OCI-LY7 (cell line): ENCODE data around the gene PARD3.

Source experiments
- CTCF ChIP-seq: fragments of 200-600 bp; sonication (generic); conservative IDR thresholded peaks from 2 replicates; pipeline ENCODE4 v1.5.1; 2014; ENCODE audit warnings: mild to moderate bottlenecking, antibody characterized with exemption, low read length, moderate library complexity, mixed read lengths
- EZH2phosphoT487 ChIP-seq: fragments of 200-600 bp; sonication (generic); IDR thresholded peaks from 2 replicates; pipeline ENCODE4 v1.6.1; 2018; ENCODE audit warnings: low read depth, borderline replicate concordance, mild to moderate bottlenecking, mixed run types, antibody characterized with exemption, low read length, moderate library complexity, mixed read lengths

GRCh38 chr10:34262985-34263384 lies 552.1 kb downstream of the PARD3 start:
- TF ChIP-seq CTCF (no peak), EZH2phosphoT487 (no peak)
